Small intestine (tissue), 7 donors: ENCODE data around the gene PARP15. TPM values are rescaled to one million over a fixed set of nuclear protein-coding genes. Genes with fewer than 3 reads are reported as not detected.

Experiments
- DNase-seq, 2 donors: peaks; one replicate each; pipeline versions ENCODE4 v3.0.0 to v3.0.0-alpha.2; 2013
- FAIRE-seq: peaks from 2 replicates; lab custom pipeline; 2012; peaks lifted over from hg19 to GRCh38; lab: Jason Lieb, UNC
- H3K27ac ChIP-seq, 3 donors: one replicate each; pipeline ENCODE4 v1.5.1; 2013; ENCODE audit warnings: low read length in 2 of 3, mild to moderate bottlenecking in 2 of 3, control low read depth in 1 of 3, inconsistent platforms in 1 of 3, low read depth in 1 of 3, moderate library complexity in 1 of 3
- H3K27me3 ChIP-seq, 3 donors: one replicate each; pipeline ENCODE4 v1.6.1; 2013; ENCODE audit warnings: low read length in 3 of 3, inconsistent platforms in 1 of 3; ENCODE audit not compliant: control insufficient read depth in 3 of 3, insufficient read depth in 3 of 3
- H3K36me3 ChIP-seq, 3 donors: one replicate each; pipeline ENCODE4 v1.6.1; 2013; ENCODE audit warnings: low read length in 3 of 3, inconsistent platforms in 1 of 3, low read depth in 1 of 3, mild to moderate bottlenecking in 1 of 3, moderate library complexity in 1 of 3; ENCODE audit not compliant: control insufficient read depth in 3 of 3, insufficient read depth in 2 of 3
- H3K4me1 ChIP-seq, 3 donors: one replicate each; pipeline ENCODE4 v1.6.1; 2013; ENCODE audit warnings: low read length in 2 of 3, inconsistent platforms in 1 of 3, low read depth in 1 of 3, mild to moderate bottlenecking in 1 of 3, moderate library complexity in 1 of 3; ENCODE audit not compliant: control insufficient read depth in 3 of 3, insufficient read depth in 2 of 3
- H3K4me3 ChIP-seq, 3 donors: one replicate each; pipeline ENCODE4 v1.5.1; 2013; ENCODE audit warnings: low read length in 3 of 3, control low read depth in 1 of 3, inconsistent platforms in 1 of 3, low read depth in 1 of 3, mild to moderate bottlenecking in 1 of 3, moderate library complexity in 1 of 3
- H3K9me3 ChIP-seq, 2 donors: one replicate each; pipeline ENCODE4 v1.6.1; 2013; ENCODE audit warnings: low read depth in 1 of 2, low read length in 1 of 2; ENCODE audit not compliant: control insufficient read depth in 2 of 2, insufficient read depth in 1 of 2
- WGBS, 3 donors: extraction: QIAGEN DNeasy Blood & Tissue Kit; methylation state at CpG; one replicate each; pipeline ENCODE4 v1.1.7; 2013; 5-methylcytosine and 5-hydroxymethylcytosine counted together
- polyA plus RNA-seq, 4 donors: library from polyadenylated mRNA; stranded (reverse) in 3 of 4; unstranded in 1 of 4; fragments of 200-250 nt in 3 of 4; fragments of 120-200 nt in 1 of 4; gene quantifications; one replicate each; pipeline versions ENCODE4 v1.2.1 to v1.2.3, GENCODE V29; 2013
- donor health status: healthy with polysubstance abuse.
- donor health status: control.
- donor health status: control.
- donor health status: Bipolar disorder and iron deficiency.
- donor health status: healthy.

Gene PARP15
- polyA plus RNA-seq, 4 donors, result 0.22 to 1.1 (median 0.75) TPM

DNA sequence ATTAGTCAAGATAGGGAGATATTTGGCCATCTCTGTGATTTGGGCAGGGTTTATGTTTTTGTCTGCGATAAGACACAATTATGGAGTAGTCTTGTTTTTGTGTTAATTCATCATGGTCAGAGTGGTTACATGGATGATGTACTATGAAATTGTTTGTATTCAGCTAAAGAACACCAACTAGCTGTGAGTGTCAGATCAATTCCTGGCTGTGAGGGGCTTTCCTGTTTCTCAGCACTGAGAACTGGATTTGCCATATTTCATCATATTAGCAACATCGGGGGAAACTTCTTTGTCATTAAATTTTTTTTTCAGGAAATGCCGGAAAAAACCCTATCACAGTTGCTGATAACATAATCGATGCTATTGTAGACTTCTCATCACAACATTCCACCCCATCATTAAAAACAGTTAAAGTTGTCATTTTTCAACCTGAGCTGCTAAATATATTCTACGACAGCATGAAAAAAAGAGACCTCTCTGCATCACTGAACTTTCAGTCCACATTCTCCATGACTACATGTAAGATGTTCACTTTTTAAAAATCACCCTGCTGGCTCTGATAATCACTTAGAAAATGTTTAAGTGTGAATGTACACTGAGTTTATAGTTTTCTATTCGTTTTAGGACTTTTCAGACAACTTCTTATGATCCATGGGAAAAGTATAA is 49.2 kb downstream of the PARP15 start:
- no peak for DNase-seq
- no peak for FAIRE-seq
- 76 to 81% (median 79%) methylated on average over 6 of the region's 6 CpGs for WGBS, 3 donors

DNA sequence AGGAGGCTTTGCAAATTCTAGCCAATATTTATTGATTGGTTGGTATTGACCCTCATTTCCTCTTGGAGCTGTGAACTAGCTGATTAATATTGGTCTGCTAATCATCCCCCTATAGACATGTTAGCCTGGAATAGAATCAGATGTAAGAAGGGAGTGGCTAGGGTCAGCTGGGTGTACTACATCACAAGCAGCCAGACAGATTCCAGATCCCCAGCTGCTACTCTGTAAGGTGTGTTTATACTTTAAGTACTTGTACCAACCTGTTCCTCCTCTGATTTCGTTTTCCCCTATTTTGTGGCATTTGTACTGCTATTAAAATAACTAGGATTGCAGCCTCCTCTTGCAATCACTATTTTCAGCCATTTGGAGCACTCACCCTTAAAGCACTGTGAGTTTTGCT is 49.9 kb downstream of the PARP15 start:
- Histone ChIP-seq H3K4me1 (no peaks in the 10 kb centered on the region), H3K27ac (no peak overlapping the region), H3K36me3 (no peaks in the 10 kb centered on the region), H3K27me3 (no peaks in the 10 kb centered on the region), H3K4me3 (no peak overlapping the region), H3K9me3 (no peaks in the 10 kb centered on the region)
- DNase-seq, result no peak
- 39 to 55% (median 39%) methylated on average over 1 of the region's 1 CpG for WGBS, 3 donors
- FAIRE-seq, result no peak

More for the DNA sequence above, 49.2 kb downstream of the PARP15 start:
- Histone ChIP-seq H3K36me3 (no peaks in the 10 kb centered on the region), H3K9me3 (no peaks in the 10 kb centered on the region), H3K4me3 (no peak overlapping the region), H3K27me3 (no peaks in the 10 kb centered on the region), H3K27ac (no peak overlapping the region), H3K4me1 (no peaks in the 10 kb centered on the region)

DNA sequence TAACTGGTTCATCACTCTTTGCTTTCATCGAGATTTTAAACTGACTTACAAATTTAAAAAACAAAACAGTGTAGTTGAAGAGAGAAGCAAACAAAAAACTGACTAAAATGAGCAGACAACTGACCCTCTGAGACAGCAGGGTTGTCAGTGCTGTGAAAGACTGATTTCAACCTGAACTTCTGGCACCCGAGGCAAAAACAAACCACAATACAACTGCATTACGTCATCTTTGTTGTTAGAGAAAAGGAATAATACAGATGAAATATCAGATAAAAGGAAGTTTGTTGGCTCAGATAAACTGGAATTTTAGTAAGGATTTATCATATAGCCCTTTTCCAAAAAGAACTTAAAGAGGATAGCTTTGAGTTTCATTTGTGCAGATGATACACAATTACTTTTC is 51.1 kb downstream of the PARP15 start:
- H3K27me3 ChIP-seq, result no peaks in the 10 kb centered on the region
- no peaks in the 10 kb centered on the region for H3K4me1 ChIP-seq
- no peak overlapping the region for H3K27ac ChIP-seq
- H3K9me3 ChIP-seq, result no peaks in the 10 kb centered on the region
- FAIRE-seq (no peak), DNase-seq (no peak)
- WGBS, 3 donors, result 63 to 70% (median 68%) methylated on average over 3 of the region's 3 CpGs
- no peak overlapping the region for H3K4me3 ChIP-seq
- no peaks in the 10 kb centered on the region for H3K36me3 ChIP-seq

DNA sequence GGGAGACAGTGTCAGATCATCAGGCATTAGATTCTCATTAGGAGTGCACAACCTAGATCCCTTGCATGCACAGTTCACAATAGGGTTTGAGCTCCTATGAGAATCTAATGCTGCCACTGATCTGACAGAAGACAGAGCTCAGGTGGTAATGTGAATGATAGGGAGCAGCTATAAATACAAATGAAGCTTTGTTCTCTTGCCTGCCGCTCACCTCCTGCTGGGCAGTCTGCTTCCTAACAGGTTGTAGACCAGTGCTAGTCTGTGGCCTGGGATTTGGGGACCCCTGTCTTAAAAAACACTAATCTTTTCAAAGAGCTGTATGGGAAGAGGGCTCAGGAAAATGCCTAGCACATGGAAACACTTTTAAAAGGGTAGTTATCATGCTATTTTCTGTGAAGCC is 52.3 kb downstream of the PARP15 start:
- Histone ChIP-seq H3K36me3 (no peaks in the 10 kb centered on the region), H3K27me3 (no peaks in the 10 kb centered on the region), H3K27ac (no peak overlapping the region), H3K4me3 (no peak overlapping the region), H3K4me1 (no peaks in the 10 kb centered on the region), H3K9me3 (no peaks in the 10 kb centered on the region)
- FAIRE-seq (no peak), DNase-seq (no peak)
- WGBS, 3 donors, result 90 to 100% (median 93%) methylated on average over 1 of the region's 1 CpG

DNA sequence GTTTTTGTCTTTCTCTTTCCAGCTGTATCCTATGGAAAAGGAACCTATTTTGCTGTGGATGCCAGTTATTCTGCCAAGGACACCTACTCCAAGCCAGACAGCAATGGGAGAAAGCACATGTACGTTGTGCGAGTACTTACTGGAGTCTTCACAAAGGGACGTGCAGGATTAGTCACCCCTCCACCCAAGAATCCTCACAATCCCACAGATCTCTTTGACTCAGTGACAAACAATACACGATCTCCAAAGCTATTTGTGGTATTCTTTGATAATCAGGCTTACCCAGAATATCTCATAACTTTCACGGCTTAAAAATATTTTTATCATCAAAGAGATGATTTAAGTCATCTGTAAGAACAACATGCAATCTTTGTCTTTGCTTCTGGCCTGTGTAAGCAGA is 58.3 kb downstream of the PARP15 start:
- DNase-seq (no peak), FAIRE-seq (no peak)
- no peaks in the 10 kb centered on the region for H3K27me3 ChIP-seq
- no peak overlapping the region for H3K4me3 ChIP-seq
- no peaks in the 10 kb centered on the region for H3K4me1 ChIP-seq
- no peaks in the 10 kb centered on the region for H3K9me3 ChIP-seq
- H3K27ac ChIP-seq, result no peak overlapping the region
- WGBS, 3 donors, result 77 to 85% (median 81%) methylated on average over 5 of the region's 5 CpGs
- no peaks in the 10 kb centered on the region for H3K36me3 ChIP-seq

DNA sequence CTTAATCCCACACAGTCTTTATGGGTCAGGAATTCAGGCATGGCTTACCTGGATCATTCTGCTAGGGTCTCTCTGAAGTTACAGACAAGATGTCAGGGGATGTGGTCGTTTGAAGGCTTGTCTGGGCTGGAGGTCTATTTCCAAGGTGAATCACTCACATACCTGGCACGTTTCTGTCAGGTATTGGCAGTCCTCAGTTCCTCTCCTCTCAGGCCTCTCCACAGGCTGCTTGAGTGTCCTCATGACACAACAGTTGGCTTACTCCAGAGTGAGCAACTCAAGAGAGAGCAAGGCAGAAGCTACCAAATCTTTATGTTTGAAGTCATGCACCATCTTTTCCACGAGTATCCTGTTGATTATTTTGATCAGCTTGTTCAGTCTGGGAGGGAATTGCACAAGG is 59.2 kb downstream of the PARP15 start:
- Histone ChIP-seq H3K27me3 (no peaks in the 10 kb centered on the region), H3K27ac (no peak overlapping the region), H3K36me3 (no peaks in the 10 kb centered on the region), H3K4me3 (no peak overlapping the region), H3K9me3 (no peaks in the 10 kb centered on the region), H3K4me1 (no peaks in the 10 kb centered on the region)
- no peak for FAIRE-seq
- DNase-seq, result no peak
- 44 to 64% (median 46%) methylated on average over 3 of the region's 3 CpGs for WGBS, 3 donors

DNA sequence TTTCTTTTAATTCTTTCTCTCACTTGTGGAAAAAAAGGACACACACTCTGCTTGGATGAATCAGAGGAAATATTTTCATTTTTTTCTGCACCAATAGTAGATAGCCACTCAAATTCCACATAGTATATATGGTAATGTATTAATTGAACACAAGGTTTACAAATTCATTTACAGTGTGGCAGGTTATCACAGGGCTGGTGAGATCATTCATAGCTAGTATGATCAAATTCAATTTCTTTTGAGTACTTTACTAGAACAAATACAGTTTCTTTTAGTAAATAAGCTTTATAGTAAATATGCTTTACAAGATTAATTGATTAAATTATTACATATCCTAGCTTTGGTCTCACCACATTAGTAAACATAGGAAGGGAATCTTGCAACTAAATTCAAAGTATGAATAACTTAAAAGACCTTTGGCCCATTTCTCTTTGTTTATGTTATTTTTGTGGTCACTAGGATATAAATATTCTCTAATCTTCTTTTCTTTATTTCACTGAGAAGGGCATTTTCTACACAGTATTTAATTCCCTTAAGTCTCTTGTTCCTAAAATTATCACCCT is 63.1 kb downstream of the PARP15 start:
- no peak for DNase-seq
- Histone ChIP-seq H3K27me3 (no peaks in the 10 kb centered on the region), H3K27ac (no peak overlapping the region), H3K4me1 (no peaks in the 10 kb centered on the region), H3K4me3 (no peak overlapping the region), H3K9me3 (no peaks in the 10 kb centered on the region), H3K36me3 (no peaks in the 10 kb centered on the region)
- FAIRE-seq, result no peak

DNA sequence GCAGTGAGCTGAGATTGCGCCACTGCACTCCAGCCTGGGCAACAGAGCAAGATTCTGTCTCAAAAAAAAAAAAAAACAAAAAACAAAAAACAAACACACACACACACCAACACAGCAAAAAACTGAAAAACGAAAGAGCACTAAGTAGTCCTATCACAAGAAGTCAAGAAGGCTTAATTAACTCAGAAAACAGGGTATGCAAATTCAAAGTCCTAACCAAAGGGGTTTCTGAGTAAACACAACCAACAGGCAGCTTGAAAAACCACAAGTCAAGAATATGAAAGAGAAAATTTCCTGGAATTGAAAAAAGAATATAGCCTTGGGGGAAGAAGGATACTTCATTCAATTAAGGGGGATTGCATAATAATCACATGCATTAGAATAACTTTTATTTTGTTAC is 65.5 kb downstream of the PARP15 start:
- no peak overlapping the region for H3K4me3 ChIP-seq
- H3K9me3 ChIP-seq, result no peaks in the 10 kb centered on the region
- H3K4me1 ChIP-seq, result no peaks in the 10 kb centered on the region
- DNase-seq (no peak), FAIRE-seq (no peak)
- H3K27ac ChIP-seq, result no peak overlapping the region
- H3K36me3 ChIP-seq, result no peaks in the 10 kb centered on the region
- peaks cover 0 to 3% (median 0%) of the 10 kb centered on the region in 3 donors for H3K27me3 ChIP-seq
- WGBS, 3 donors, result 69 to 89% (median 88%) methylated on average over 2 of the region's 2 CpGs
